ENCODE results near the gene LRRC61.
"Not testable (repeated sequence)": the region's sequence is repeated elsewhere in the genome, so short reads cannot be mapped to it uniquely, and the experiment has no call there.

GRCh38 chr7:150295614-150296013 is 27.5 kb upstream of the LRRC61 start:
- TF ChIP-seq CTCF, POLR2A (IDR thresholded peaks at IDR 0.05): not testable (repeated sequence)
